NCI-H748 treated with DMSO at 0.1 percent for 48 hours (cell line): ENCODE data around the gene ELFN2.

ENCODE experiments used
- DNase-seq: peaks from one replicate; lab custom pipeline; 2025; lab: John Stamatoyannopoulos, UW

ELFN2 gene

DNA sequence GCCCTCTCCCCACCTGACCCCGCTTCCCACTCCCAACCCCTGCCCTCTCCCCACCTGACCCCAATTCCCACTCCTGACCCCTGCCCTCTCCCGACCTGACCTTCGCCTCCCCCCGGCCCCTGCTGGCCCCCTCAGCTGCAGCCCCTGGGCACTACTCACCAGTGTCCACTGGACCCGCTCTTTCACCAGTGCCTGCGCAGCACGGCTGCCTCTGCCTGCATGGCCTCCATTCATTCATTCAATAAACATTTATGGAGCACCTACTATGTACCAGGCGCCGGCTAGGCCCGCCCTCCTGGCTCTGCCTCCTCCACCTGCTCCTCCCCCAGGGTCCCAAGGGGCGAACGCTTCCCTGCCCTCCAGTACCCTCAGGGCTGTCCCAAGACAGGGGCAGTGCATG lies 42.6 kb downstream of the ELFN2 start:
- no peak for DNase-seq

DNA sequence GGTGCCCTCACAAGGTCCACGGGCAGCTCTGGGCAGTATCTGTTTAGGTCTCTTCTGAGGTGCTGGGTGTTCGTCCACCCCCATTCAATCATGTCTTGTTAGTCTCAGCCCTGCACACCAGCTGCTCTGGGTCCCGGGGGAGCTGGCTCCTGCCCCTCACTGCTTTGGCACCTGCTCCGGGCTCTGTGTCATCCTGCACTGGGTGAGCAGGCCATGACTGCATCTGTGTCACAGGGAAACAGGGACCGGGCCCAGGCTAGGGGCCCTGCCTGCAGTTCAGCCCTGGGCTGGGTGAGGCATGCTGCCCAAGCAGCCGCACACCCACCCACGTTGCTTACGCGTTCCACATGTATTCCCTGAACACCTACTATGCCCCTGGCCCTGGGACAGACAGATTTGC lies 43.9 kb downstream of the ELFN2 start:
- no peak for DNase-seq

DNA sequence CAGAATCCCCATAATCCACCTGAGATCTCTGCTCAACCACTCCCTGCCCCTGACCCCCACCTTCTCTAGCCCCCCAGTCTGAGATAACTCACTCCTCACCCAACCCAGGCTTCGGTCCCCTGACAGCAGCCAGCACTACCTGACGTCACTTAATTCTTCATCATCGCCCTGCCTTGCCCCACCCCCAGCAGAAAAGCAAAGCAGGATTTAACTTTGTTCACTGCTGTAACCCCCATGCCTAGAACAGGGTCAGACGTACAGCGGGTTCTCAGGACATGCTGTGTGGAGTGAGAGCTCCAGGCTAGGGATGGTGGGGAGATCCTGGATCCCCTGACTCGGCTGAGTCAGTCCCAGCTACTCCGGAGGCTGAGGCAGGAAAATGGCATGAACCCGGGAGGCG lies 45.8 kb downstream of the ELFN2 start:
- DNase-seq, result no peak

GRCh38 chr22:37379722-37380121 lies 47.6 kb downstream of the ELFN2 start:
- DNase-seq, result no peak

GRCh38 chr22:37379085-37379484 lies 48.2 kb downstream of the ELFN2 start:
- no peak for DNase-seq

DNA sequence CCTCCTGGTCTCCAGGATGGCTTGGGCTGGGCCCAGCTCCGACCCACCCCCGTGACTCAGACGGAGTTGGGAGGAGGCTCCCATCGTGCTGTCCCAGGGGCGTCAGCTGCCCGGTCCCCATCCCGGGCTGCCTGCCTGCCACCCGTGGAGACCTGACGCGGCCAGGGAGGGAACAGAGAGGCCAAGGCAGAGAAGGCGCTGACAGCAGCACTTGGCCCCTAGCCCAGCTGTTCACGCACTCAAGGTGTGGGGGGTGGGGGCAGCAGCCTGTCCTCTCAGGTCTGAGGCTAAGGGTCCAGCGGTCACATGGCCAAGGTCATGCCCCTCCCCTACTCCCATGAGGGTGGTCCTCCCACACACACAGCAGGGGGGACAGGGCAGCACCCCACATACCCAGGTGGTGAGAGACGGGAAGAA lies 48.6 kb downstream of the ELFN2 start:
- DNase-seq, result no peak

- DNase-seq, result no peak
These were observed 49.4 kb downstream of the ELFN2 start for GRCh38 chr22:37377927-37378326.

- DNase-seq, result no peak
These were observed 50.1 kb downstream of the ELFN2 start for GRCh38 chr22:37377138-37377537.

DNA sequence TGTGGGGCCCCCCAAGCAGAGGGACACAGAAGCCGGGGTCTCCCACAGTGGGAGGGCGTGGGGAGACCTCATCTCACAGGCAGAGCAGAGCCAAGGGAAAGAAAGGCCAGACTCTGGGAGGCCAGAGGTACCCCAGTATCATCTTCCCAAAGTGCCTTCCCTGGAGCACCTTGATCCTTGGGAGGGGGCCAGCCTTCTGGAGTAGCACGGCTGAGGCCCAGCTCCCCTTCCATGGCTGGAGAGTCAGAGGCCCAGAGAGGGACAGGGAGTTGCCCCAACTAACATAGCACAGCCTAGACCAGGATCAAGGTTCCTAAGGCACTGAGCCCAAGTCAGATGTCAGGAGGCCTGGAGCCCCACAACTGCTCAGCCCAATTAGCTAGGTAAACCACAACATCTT lies 50.6 kb downstream of the ELFN2 start:
- DNase-seq, result no peak

- DNase-seq, result no peak
These were observed 51.5 kb downstream of the ELFN2 start for GRCh38 chr22:37375801-37376200.

- DNase-seq, result no peak
These were observed 52.7 kb downstream of the ELFN2 start for GRCh38 chr22:37374571-37374970.

DNA sequence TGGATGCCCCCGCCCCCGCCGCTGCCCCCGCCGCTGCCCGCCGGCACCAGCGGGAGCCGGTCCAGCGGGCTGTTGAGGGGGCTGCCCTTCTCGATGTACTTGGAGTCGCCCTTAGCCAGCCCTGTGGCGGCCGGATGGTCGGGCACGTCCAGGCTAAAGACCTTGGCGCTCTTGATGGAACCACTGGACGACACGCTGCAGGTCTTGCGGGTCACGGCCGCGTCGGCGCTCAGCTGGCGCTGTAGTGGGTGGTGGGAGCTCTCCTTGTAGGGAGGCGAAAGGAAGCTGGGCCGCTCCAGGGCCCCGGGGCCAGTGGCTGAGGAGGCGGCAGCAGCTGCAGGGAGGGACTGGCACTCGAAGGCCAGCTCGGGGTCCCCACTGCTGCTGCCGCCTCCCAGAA lies 53.8 kb downstream of the ELFN2 start:
- DNase-seq, result no peak

DNA sequence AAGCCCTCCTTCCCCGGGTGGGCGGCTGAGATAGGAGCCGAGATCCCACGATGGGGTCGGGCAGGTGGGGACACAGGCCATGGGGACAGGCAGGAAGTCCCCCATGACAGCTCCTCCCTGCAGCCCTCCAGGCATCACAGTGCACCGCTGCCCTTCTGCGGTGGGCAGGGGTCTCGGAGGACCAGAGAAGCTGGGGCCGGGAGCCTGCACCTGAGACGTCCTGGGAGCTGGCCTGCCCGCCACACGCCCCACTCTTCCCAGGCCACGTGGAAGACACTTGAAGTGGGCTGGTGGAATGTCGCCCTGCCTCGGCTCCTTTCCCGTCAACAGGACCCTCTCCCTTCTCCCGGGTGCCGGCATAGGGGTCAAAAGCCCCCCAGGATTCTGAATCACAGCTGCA lies 55.4 kb downstream of the ELFN2 start:
- no peak for DNase-seq

- DNase-seq, result no peak
These were observed 55.8 kb downstream of the ELFN2 start for GRCh38 chr22:37371491-37371890.

DNA sequence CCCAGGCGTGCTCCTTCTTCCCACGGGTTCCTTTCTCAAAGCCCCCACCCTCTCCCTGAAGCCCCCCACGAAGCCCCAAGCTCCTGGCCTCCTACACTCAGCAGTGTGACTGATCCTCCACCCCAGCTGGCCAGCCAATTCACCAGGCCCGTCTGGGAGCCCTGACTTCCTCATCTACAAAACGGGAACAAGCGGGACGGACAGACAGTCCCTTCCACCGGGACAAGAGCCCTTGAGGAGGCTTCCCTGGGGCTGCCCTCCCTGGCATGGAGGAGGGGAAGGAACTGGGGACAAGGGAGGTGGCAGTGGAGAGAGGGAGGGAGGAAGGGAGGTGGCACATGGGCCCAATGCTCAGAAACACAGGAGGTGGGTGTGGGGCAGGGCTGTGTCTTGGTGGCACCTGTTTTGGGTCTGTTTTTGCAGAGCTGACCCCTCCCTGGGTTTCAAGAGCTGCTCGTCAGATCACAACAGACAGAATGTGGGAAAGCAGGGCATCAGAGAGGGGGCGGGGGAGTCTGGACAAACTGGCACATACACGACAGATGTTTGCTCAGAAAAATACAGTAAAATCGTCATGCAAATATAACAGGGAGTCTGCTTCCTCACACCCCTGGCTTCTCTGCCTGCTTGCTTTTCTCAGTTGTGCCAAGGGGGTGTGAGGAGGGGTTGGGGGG lies 56.8 kb downstream of the ELFN2 start:
- DNase-seq, result no peak

- DNase-seq, result no peak
These were observed 57.8 kb downstream of the ELFN2 start for GRCh38 chr22:37369483-37369882.

GRCh38 chr22:37368058-37368457 lies 59.2 kb downstream of the ELFN2 start:
- no peak for DNase-seq

GRCh38 chr22:37366601-37367000 lies 60.7 kb downstream of the ELFN2 start:
- DNase-seq, result no peak

DNA sequence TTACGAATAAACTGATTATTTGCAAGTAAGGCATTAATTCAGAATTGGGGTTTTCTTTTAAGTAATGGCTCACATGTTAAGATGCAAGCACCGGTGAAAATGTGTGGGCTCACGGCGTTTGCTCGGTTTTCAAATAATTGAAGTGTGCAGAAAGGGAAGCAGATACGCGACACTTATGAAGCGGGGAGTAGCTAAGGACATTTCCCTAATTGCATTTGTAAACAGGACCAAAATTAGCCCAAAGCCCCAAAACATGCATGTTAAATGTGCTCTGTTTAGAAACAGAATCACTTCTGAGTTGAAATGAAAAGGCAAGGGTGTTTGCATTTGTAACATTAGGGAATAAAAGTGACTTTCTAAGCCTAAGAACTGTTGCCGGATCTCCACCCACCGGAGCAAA lies 61.3 kb downstream of the ELFN2 start:
- no peak for DNase-seq

DNA sequence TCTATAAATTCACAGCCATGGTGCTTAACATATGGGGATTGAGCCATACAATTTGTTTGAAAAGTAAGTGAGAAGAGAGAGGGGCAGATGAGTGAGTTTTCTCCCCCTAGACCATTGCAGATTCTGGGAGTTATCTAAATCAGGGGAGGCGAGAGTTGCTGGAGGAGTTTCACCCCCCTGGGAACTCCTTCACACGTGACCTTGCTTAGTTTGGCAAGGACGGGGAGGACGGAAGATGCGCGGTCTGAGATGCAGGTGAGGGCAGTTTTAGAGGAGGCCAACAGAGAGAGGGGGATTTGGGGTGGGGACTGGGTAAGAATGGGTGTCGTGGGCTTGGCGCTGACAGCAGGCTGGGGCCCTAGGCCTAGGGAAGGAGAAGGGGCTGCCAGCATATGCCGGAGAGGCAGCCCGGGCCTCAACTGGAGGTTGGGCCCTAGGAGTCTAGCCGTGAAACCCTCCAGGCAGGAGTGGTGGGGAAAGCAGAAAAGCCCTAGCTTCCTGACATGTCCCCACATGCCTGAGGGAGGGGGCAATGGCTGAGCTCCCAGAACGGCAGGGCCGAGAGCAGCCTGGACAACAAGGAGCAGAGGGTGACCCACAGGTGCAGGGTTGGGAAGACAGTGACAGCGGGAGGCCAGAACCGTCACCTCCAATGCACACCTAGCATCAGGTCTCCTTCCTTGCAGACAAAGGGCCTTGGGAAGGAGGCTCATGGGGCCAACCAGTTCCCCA lies 63.9 kb downstream of the ELFN2 start:
- DNase-seq, result no peak

GRCh38 chr22:37362621-37363020 lies 64.7 kb downstream of the ELFN2 start:
- DNase-seq, result no peak

GRCh38 chr22:37358917-37359316 lies 68.4 kb downstream of the ELFN2 start:
- DNase-seq, result no peak

GRCh38 chr22:37358386-37358785 lies 68.9 kb downstream of the ELFN2 start:
- DNase-seq, result no peak
